Measurements from ENCODE around the gene TMEM253. TPM values are rescaled to one million over a fixed set of nuclear protein-coding genes. Genes with fewer than 3 reads are reported as not detected.

The TMEM253 gene
- under 1 TPM; 0.40 to 0.49 TPM for total RNA-seq
- 2.1 TPM for polyA plus RNA-seq (2013, experiment 1 of 2)
- polyA plus RNA-seq (2013, experiment 2 of 2) = 1.8 TPM
- long read RNA-seq, experiment 1 = 0 reads
- long read RNA-seq, experiment 2, partial matches to known transcripts = 1 of 1 reads
- long read RNA-seq, experiment 2, other reads (novel, unspliced or antisense) = 0 of 1 reads
- long read RNA-seq, experiment 3, partial matches to known transcripts = 0 of 1 reads
- long read RNA-seq, experiment 3, other reads (novel, unspliced or antisense) = 1 of 1 reads
- long read RNA-seq, experiment 4 = 0 reads

DNA sequence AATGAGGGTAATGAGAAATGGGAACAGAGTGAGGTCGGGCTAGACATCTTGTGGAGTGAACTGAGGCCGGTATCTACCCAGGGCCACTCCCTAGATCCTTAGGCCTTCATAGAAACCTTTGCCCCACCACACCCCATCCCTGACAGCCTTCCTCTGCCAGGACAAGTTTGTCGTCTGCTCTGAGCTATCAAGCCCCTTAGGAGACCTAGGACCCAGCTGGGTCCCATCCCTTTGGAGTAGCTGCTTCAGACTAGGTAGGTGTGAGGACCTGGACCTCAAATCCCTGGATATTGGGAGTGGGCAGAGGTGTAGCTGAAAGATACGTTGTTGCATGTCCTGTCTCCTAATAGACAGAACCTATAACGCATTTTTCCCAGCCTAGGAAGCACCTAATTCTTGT is at the start of gene TMEM253:
Gene TMEM253, plus strand, starts transcription at position 136 of the 400 bp plus-strand sequence. CDS start 278 bp downstream, outside the sequence.
- DNase-seq = peak; percentile 31
- Mint-ChIP-seq H3K27ac (no peak within 1 kb of the TSS), H3K36me3 (ENCODE audit: low read depth) (no peaks in the 10 kb centered on the region), H3K4me1 (peaks cover 42% of the 10 kb centered on the region), H3K9me3 (no peaks in the 10 kb centered on the region), H3K4me3 (no peak within 1 kb of the TSS), H3K27me3 (ENCODE audit: insufficient read depth) (peaks cover 38% of the 10 kb centered on the region)
- Histone ChIP-seq H3K9me3 (ENCODE audit: control insufficient read depth, low read length) (no peaks in the 10 kb centered on the region), H3K27me3 (ENCODE audit: control insufficient read depth, insufficient read depth, low read length, poor library complexity, severe bottlenecking) (peaks cover 10% of the 10 kb centered on the region), H3K36me3 (ENCODE audit: control insufficient read depth, insufficient read depth, low read length) (no peaks in the 10 kb centered on the region), H3K4me3 (ENCODE audit: low read length) (no peak within 1 kb of the TSS), H3K4me1 (ENCODE audit: control insufficient read depth, insufficient read depth, low read length) (peaks cover 15% of the 10 kb centered on the region), H3K9ac (ENCODE audit: extremely low read depth, low read length, poor library complexity, severe bottlenecking) (no peak within 1 kb of the TSS), H3K27ac (ENCODE audit: low read depth, low read length) (no peak within 1 kb of the TSS)
- TF ChIP-seq CTCF (conservative IDR thresholded peaks at IDR 0.05) = no peak
- 95 to 97% methylated on average over 4 to 5 of the region's 5 CpGs for WGBS, 2 experiments (ENCODE audit: insufficient coverage in 1 of 2, insufficient read length in 1 of 2)

- H3K27me3 ChIP-seq (ENCODE audit: control insufficient read depth, insufficient read depth, low read length, poor library complexity, severe bottlenecking) = no peaks in the 10 kb centered on the region
- no peak for TF ChIP-seq CTCF (conservative IDR thresholded peaks at IDR 0.05)
- no peaks in the 10 kb centered on the region for H3K27me3 Mint-ChIP-seq (ENCODE audit: insufficient read depth)
- H3K9ac ChIP-seq (ENCODE audit: extremely low read depth, low read length, poor library complexity, severe bottlenecking) = no peak overlapping the region
- 93% methylated on average over 17 to 20 of the region's 20 CpGs for WGBS, 2 experiments (ENCODE audit: insufficient coverage in 1 of 2, insufficient read length in 1 of 2)
- H3K4me3 ChIP-seq (ENCODE audit: low read length) = no peak overlapping the region
- no peak overlapping the region for H3K27ac ChIP-seq (ENCODE audit: low read depth, low read length)
- H3K4me1 ChIP-seq (ENCODE audit: control insufficient read depth, insufficient read depth, low read length) = peaks cover 2% of the 10 kb centered on the region
- H3K27ac Mint-ChIP-seq = no peak overlapping the region
- DNase-seq = no peak
- H3K4me3 Mint-ChIP-seq = no peak overlapping the region
- H3K36me3 ChIP-seq (ENCODE audit: control insufficient read depth, insufficient read depth, low read length) = no peaks in the 10 kb centered on the region
- no peaks in the 10 kb centered on the region for H3K9me3 ChIP-seq (ENCODE audit: control insufficient read depth, low read length)
- no peaks in the 10 kb centered on the region for H3K9me3 Mint-ChIP-seq
- peaks cover 15% of the 10 kb centered on the region for H3K4me1 Mint-ChIP-seq
- H3K36me3 Mint-ChIP-seq (ENCODE audit: low read depth) = no peaks in the 10 kb centered on the region
These were observed 47.4 kb upstream of the TMEM253 start for GRCh38 chr14:21053184-21054122.

GRCh38 chr14:21054123-21054767 is 46.6 kb upstream of the TMEM253 start:
- no peak for TF ChIP-seq CTCF (conservative IDR thresholded peaks at IDR 0.05)
- H3K9ac ChIP-seq (ENCODE audit: extremely low read depth, low read length, poor library complexity, severe bottlenecking) = no peak overlapping the region
- Mint-ChIP-seq H3K4me3 (no peak overlapping the region), H3K27me3 (ENCODE audit: insufficient read depth) (no peaks in the 10 kb centered on the region), H3K36me3 (ENCODE audit: low read depth) (no peaks in the 10 kb centered on the region), H3K9me3 (no peaks in the 10 kb centered on the region), H3K27ac (no peak overlapping the region), H3K4me1 (peaks cover 12% of the 10 kb centered on the region)
- no peaks in the 10 kb centered on the region for H3K9me3 ChIP-seq (ENCODE audit: control insufficient read depth, low read length)
- H3K4me1 ChIP-seq (ENCODE audit: control insufficient read depth, insufficient read depth, low read length) = peaks cover 2% of the 10 kb centered on the region
- no peak overlapping the region for H3K27ac ChIP-seq (ENCODE audit: low read depth, low read length)
- H3K4me3 ChIP-seq (ENCODE audit: low read length) = no peak overlapping the region
- no peaks in the 10 kb centered on the region for H3K36me3 ChIP-seq (ENCODE audit: control insufficient read depth, insufficient read depth, low read length)
- no peaks in the 10 kb centered on the region for H3K27me3 ChIP-seq (ENCODE audit: control insufficient read depth, insufficient read depth, low read length, poor library complexity, severe bottlenecking)
- WGBS, 2 experiments (ENCODE audit: insufficient coverage in 1 of 2, insufficient read length in 1 of 2) = 93% methylated on average over 3 of the region's 3 CpGs; no CpG with 5 or more reads in 1 of the 2 experiments
- no peak for DNase-seq

All from endodermal cell (in vitro differentiated cells).